Fibroblast of villous mesenchyme (primary cell): Measurements from ENCODE around the gene RP9. TPM values are rescaled to one million over a fixed set of nuclear protein-coding genes. Genes with fewer than 3 reads are reported as not detected.

ENCODE experiments used
- DNase-seq: peaks from one replicate; pipeline ENCODE4 v3.0.0-alpha.2; 2010; ENCODE audit warnings: low read depth
- H3K4me3 ChIP-seq: 2 replicates; pipeline ENCODE4 v1.5.1; 2011; ENCODE audit warnings: low read depth, mild to moderate bottlenecking, low read length
- total RNA-seq: library from RNA; depleted of rRNA; stranded (reverse); fragments of >200 nt; gene quantifications from 2 replicates; pipeline ENCODE4 v1.2.3, GENCODE V29; 2012
- TF ChIP-seq, protein P1 (sequence below): IDR thresholded peaks from 2 replicates; pipeline ENCODE4 v1.5.1; 2012; ENCODE audit warnings: low read depth, mild to moderate bottlenecking, low read length; ENCODE audit not compliant: insufficient read depth

Gene RP9
- total RNA-seq, 1 donor = 8.2 TPM

GRCh38 chr7:33091641-33092191 lies 17.5 kb downstream of the RP9 start:
- TF ChIP-seq, protein P1, sequence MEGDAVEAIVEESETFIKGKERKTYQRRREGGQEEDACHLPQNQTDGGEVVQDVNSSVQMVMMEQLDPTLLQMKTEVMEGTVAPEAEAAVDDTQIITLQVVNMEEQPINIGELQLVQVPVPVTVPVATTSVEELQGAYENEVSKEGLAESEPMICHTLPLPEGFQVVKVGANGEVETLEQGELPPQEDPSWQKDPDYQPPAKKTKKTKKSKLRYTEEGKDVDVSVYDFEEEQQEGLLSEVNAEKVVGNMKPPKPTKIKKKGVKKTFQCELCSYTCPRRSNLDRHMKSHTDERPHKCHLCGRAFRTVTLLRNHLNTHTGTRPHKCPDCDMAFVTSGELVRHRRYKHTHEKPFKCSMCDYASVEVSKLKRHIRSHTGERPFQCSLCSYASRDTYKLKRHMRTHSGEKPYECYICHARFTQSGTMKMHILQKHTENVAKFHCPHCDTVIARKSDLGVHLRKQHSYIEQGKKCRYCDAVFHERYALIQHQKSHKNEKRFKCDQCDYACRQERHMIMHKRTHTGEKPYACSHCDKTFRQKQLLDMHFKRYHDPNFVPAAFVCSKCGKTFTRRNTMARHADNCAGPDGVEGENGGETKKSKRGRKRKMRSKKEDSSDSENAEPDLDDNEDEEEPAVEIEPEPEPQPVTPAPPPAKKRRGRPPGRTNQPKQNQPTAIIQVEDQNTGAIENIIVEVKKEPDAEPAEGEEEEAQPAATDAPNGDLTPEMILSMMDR = no peak
- no peak for DNase-seq

GRCh38 chr7:33091111-33091531 lies 18.1 kb downstream of the RP9 start:
- TF ChIP-seq, protein P1 = no peak
- no peak overlapping the region for H3K4me3 ChIP-seq
- no peak for DNase-seq

More at GRCh38 chr7:33091641-33092191, 17.5 kb downstream of the RP9 start:
- no peak overlapping the region for H3K4me3 ChIP-seq

GRCh38 chr7:33089142-33089541 lies 20.1 kb downstream of the RP9 start:
- DNase-seq = no peak
- H3K4me3 ChIP-seq = no peak overlapping the region
- TF ChIP-seq, protein P1 = no peak

DNA sequence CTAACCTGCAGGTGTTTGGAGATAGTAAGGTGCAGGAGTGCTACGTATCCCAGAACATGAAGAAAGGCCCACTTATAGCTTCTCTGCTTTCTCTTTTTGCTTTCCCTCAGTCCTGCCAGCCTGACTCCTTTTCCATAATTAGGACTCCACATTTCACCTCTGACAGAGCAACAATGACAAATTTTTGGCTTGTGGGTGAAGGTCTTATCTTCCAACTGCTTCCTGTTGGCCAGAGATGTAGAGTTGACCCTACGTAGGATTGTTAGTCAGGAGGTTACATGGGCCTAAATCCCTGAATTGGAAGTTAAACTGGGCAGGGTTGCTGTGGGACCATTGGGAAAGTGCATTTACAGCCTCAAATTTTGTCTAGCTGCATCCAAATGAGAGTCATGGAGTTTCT lies 21.3 kb downstream of the RP9 start:
- TF ChIP-seq, protein P1 = no peak
- DNase-seq = no peak
- H3K4me3 ChIP-seq = no peak overlapping the region

DNA sequence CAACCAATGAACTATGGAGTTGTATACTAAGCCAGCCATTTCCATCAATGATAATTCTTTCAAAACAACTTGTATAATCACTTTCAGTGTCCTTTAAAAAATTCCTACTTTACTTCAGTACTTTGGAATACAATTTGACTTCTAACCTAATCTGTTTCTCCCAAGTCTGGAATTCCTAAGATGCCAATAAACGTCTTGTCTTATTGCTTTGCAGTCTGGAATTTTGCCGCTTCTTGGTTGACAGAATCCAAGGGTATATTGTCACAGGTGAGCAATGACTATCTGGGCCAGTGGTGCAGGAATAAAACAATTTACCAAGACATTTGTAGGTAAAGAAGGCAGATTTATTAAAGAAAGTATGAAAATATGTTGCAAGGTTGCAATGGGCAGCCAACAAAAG lies 21.8 kb downstream of the RP9 start:
- DNase-seq = no peak
- H3K4me3 ChIP-seq = no peak overlapping the region
- TF ChIP-seq, protein P1 = no peak

GRCh38 chr7:33079763-33080690 lies 29.2 kb downstream of the RP9 start:
- no peak for DNase-seq
- H3K4me3 ChIP-seq = no peak overlapping the region
- TF ChIP-seq, protein P1 = no peak

DNA sequence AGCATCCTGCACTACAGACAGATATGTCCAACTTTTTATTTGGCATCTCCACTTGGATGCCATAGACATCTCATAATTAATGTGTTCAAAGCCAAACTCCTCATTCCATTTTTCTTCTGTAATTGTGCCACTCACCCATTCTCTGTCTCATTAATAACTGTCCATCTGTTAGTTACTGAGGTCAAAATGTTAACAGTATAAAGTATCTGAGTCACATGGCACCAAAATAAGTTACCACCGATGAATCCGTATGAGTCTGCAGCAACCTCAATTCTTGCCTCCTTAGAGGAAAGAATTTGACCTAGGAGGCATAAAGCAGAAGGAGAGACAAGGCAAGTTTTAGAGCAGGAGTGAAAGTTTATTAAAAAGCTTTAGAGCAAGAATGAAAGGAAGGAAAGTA lies 30.1 kb downstream of the RP9 start:
- TF ChIP-seq, protein P1 = no peak
- no peak overlapping the region for H3K4me3 ChIP-seq
- no peak for DNase-seq
